NCI-H2029 (cell line): ENCODE data around the gene OVCH1.
"Not testable (repeated sequence)": the region's sequence is repeated elsewhere in the genome, so short reads cannot be mapped to it uniquely, and the experiment has no call there.

Experiments used
- DNase-seq: peaks from one replicate; lab custom pipeline; 2025; lab: John Stamatoyannopoulos, UW

OVCH1 gene

DNA sequence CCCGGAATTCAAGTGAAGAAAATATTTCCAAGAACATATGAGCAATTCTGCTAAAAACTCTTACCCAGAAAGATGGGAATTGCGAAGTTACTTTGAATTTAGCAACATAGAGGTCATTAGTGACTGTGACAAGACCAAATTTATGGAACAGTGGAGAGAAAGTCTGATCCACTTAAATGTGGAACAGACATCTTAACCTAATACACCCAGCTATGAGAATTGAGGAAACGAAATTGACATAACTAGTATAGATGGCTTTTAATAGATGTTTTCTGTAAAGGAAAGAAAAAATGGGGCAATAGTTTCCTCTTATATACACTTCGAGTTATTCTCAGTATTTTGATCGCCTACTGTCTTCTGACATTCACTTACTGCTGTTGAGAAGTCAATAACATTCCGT is 4.6 kb downstream of the OVCH1 start:
- no peak for DNase-seq

DNA sequence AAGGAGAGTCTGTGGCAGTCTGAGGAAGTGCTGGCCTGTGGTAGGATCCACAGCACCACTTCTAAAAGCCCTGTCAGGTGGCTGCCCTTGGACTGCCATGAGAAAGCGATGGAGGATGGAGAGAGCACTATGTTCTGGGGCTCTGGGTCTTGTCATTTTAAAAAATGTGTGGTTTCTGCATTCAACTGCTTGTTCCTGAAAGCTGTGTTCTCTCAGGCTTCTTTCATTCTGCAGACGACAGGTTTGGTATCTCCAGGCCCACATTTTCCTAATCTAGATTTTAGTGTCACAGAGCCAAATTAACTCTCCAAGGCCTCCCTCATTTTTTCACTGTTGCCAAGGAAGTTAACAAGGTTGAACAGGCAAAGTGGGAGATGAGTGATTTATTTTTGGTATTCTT is 10.5 kb downstream of the OVCH1 start:
- no peak for DNase-seq

DNA sequence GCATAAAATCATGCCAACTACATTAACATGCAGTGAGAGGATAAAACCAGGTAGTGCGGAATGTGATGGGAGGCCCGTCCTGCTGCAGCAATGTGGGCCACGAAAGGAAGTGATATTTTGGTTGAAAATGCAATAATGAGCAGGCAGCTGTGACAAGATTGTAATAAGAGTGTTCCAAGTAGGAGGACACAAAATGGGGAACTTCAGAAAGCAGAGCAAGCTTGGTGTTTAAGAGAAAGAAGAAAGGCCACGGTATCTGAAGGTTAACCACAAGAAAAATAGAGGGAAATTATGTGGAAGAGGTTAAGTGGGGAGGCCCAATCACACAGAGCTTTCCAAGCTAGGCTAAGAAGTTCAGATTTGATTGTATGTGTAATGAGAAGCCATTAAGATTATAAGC is 34.3 kb downstream of the OVCH1 start:
- DNase-seq, result no peak

DNA sequence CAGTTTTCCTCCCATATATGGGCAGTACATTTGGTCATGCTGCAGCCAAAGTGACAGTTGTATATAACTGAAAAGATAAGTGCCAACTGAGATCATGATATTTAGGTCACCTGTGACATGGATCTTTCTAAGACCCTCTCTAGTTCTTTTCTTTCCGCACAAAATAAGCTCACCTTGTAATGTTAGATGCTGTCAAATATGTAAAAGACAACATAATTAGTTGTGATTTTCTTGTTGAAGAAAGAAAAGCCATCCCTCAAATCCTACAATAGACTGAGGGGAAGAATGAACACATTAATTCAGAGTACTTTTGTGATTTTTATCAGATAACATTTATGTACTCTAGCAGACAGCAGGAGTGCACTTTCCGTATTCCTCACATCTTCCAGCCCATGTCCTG is 37.4 kb downstream of the OVCH1 start:
- no peak for DNase-seq

DNA sequence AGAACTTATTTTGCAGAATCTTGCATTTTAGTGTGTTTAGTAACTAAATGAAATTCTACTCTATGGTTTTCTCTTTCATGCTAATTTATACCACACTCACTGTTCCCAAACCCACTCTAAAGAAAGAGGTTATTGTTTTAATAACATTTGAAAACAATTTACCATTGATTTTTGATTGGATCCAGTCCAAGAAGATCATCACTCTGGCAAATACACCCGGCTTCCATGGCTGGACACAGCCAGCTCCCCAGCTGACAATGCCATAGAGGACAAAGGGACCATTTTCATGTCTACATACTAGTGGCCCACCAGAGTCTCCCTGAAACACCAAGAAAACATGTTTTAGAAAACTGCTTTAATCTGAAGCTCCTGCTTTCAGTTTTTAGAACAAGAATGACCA is 42.4 kb downstream of the OVCH1 start:
- DNase-seq, result no peak

DNA sequence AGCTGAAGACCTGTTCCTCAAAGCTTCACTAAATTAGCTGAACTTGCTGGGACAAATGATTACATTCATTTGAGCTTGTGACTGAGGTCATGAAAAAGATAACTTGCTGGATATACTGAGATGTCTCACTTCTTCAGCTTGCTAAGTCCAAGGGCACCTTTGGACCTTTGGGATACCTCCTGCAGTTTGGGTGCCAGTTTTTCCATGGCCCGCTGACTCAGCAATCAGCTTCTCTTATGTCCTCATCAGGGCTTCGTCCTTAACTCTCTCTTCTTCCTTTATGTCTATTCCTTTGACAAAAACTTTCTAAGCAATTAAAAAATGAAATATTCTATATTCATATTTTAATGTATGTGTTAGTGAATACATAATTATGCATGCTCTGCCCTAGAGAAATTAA is 45.6 kb downstream of the OVCH1 start:
- no peak for DNase-seq

DNA sequence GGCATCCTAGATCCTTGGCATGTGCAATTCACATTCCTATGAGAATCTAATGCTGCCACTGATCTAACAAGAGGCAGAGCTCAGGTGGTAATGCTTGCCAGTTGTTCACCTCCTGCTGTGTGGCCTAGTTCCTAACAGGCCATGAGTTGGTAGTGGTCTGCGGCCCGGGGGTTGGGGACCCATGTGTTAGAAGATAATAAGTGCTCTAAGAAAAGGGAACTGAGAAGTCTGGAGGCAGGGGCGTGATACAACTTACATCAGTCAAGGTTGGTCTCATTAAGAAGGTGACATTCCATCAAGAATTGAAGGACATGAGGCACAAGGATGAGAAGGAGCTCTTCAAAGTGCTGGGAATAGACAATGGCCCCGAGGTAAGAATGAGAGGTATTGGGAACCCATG is 49.3 kb downstream of the OVCH1 start:
- DNase-seq, result no peak

DNA sequence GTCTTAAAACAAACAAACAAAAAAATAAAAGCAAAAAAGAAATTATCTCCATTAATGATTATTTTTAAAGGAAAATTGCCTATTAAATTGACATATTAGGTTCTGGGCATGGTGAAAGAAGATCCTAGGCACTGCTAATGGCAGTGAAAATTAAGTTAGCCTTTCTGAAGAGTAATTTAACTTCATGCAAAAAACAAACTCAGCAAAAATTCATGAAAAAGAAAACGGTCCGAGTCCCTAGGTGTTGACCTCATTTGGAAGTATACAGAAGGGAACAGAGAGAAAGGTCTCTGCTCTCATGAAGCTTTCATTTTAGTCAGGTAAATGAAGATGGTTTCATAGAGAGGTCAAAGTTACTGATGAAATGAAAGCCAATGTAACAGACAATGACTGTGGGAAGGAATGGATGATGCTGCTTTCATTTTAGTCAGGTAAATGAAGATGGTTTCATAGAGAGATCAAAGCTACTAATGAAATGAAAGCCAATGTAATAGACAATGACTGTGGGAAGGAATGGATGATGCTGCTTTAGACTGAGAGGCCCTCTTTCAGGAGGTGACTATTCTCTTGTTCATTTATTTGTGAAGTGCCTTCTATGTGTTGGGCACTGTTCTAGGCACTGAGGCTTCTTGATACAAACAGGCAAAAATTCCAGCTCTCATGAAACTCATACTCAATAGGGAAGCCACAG is 50.1 kb downstream of the OVCH1 start:
- DNase-seq, result no peak

DNA sequence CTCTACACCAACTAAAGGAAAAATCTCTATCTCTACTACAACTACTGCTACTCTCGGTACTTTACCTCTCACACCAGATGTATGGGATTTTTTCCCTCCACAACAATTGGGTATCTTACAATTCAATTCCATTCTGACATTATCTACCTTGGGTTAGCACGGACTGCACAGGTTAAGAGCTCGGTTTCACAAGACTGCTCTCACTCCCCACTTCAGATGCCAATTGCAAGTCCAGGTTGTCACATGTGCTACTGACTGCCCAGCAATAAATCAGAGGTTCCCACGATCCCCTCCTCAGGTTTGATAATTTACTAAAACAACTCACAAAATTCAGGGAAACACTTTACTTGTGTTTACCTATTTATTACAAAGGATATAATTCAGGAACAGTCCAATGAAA is 58.0 kb downstream of the OVCH1 start:
- DNase-seq, result no peak

DNA sequence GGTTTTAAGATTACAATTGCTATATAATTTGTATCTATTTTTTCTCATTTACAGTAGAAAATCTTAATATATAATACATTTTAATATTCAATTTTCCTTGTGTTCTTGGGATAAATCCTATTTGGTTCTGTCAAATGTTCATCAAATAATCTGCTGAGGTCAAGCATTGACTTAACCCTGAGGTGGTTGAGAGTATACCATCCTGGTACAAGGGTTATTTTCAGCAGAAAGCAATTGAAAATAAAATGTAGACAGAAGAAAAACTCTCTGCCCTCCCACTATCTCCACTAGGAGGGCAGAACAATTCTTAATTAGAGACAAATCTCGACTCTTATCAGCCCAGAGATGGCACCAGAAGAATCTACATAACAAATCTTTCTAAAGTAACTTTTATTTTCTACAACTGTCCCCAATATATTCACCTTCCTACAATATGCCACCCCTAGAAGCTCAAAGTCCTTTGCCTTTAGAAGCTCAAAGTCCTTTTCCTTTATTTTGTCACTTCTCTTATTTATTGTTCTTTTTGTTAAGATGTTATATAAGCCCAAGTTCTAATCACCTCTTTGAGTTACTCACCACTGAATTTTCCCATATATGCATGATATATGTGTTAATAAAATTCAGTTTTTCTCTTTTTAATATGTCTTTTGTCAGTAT is 58.6 kb downstream of the OVCH1 start:
- DNase-seq, result no peak

DNA sequence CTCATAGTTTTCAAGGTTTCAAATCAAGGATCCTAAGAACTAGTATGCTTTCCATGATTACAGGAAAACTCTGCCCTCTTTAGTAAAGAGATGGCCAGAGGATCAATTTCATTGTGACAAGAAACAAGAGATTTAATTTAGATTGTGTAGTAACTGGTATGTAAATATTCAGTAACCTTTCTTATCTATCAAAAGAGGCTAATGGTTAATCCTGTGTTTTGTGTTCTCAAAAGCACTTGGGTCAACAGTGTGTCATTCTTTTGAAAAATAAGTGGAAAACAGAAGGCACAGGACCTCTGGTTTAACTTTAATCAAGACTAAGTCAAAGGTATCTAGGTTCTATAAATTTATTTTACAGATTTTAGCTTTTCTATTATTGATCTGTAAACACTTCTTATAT is 59.9 kb downstream of the OVCH1 start:
- no peak for DNase-seq

DNA sequence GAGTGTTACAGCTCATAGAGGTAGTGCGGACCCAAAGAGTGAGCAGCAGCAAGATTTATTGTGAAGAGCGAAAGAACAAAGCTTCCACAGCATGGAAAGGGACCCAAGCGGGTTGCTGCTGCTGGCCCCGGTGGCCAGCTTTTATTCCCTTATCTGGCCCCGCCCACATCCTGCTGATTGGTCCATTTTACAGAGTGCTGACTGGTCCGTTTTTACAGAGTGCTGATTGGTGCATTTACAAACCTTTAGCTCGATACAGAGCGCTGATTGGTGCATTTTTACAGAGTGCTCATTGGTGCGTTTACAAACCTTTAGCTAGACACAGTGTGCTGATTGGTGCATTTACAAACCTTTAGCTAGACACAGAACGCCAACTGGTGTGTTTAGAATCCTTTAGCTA is 60.7 kb downstream of the OVCH1 start:
- not testable (repeated sequence) for DNase-seq

DNA sequence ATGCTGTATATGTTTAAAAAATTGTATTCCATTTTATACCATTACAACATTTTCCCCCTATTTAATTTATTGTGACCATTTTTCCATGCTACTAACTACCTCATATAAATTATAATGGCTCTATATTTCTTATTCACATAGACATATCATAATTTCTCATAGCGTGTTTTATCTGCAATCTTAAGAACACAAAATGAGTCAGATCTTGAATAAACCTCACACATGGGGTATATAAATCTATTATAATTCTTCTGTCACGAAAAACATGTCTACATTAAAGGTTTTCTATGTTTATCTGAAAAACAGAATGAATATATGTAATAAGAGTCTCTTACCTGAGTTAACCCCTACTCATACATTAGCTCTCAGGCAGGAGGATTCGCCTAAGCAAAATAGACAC is 66.0 kb downstream of the OVCH1 start:
- no peak for DNase-seq

DNA sequence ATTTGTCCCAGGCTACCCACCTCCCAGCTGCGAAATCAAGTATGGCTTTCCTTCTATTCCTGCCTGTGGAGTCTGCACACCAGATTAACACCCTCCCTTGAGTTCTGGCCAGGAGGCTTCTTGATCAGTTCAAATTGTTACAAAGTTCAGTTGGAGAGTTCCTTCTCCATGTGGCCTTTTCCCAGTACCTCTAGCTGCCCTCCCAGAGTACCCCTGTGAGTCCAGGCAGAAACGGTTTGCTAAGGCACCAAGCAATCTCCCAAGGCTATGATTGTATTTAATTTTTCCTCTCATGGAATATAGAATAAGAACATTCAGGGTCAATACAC is 66.8 kb downstream of the OVCH1 start:
- DNase-seq, result no peak

DNA sequence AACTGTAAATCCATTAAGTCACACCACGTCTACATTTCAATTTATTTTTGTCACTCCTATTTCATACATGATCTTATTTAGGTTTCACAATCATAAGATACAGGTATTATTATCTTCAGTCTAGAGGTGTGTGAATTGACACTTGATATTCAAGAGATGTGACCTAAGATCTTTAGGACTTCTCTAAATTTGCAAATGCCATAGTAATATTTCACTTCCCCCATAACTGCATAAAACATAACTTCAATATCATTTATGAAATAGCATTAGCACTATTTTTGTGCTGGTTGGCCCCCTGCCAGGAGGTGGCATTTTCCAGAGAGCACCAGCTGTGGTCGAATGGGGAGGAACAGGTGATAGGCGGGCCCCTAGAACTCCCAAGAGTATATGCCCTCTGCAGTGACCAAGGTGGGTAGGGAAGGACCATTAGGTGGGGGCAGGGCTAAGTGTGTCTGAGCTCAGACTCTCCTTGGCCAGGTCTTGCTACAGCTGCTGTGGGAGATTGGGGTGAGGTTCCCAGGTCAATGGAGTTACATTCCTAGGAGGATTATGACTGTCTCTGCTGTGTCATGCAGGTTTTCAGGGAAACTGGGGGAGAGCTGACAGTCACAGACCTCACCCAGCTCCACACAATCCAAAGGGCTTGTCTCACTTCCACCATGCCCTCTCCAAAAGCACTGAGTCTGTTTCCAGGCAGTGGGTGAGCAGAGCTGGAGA is 67.3 kb downstream of the OVCH1 start:
- DNase-seq, result no peak

DNA sequence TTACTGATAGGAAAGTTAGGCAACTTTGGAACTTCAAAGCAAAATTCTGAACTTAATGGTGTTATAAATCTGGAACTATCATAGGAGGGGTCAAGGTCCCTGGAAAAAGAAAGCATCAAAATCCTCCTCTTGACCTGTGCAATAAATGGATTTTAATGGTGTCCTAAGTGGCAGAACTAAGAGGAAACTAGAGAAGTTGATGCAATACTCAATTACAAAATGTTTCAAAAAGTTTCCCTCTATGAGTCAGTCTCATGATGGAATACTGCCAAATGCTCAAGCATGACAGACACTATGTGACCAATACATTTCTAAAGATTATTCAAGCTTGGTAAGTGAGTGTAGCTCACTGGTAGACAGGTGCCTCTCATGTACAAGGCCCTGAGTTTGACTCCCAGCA is 68.9 kb downstream of the OVCH1 start:
- DNase-seq, result no peak

DNA sequence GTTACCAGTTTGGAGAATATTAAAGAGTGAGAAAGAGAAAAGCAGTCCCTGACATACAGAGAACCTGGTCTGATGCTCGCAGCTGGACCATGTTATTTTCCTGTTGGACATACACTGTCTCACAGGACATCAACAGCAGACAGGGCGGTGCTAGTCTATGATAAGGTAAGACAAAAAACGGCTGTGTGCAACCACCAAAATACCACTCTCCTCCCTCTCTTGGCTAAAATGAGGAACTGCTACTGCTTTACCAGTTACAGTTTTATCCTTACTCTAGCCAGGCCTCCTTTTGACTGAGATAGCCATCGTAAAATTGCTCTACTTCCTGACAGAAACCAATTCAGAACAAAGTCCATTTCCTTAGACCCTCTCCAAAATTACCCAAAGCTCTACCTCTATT is 69.5 kb downstream of the OVCH1 start:
- no peak for DNase-seq

DNA sequence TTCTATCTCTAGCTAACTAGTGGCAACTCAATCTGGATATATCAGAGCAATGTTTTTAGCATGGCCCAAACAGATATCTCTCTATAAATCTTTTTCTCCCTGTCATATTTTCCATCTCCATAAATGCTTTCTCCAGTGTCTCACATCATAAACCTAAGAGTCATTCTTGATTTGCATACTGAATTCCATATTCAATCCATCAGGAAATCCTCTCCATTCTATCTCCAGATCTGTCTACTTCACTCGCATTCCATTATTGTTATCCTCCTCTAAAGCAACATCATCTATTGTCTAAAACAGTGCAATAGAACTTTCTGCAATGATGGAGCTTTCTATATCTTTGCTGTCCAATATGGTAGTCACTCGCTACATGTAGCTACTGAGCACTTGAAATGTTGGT is 71.0 kb downstream of the OVCH1 start:
- DNase-seq, result no peak

DNA sequence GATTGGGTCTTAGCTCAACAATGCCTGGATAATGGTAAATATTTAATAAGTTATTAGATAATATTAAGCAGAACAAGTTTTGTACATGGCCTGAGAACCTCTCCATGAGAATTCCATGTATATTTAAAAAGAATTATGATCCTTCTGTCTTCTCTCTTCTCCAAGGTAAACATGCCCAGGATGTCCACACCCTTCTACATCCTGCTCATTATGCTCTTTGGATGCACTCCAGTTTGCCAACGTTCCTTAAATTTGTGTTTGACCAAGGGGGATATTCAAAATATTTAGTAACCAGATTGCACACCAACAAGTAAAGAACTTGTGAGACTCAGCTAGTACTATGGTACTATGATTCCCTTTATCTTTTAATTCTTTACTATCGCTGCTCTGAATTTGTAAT is 71.8 kb downstream of the OVCH1 start:
- DNase-seq, result no peak

DNA sequence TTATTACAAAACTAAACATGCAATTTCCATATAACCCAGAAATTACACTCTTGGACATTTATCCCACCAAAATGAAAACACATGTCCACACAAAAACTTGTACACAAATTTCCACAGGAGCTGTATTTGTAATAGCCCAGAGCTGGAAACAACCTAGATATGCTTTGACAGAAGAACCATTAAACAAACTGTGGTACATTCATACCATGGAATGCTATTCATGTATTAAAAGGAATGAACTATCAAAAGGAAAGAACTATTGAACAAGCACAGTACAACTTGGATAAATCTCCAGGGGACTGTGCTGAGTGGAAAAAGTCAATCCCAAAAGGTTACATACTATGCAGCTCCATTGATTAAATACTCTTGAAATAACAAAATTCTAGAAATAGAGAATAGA is 80.7 kb downstream of the OVCH1 start:
- DNase-seq, result no peak

DNA sequence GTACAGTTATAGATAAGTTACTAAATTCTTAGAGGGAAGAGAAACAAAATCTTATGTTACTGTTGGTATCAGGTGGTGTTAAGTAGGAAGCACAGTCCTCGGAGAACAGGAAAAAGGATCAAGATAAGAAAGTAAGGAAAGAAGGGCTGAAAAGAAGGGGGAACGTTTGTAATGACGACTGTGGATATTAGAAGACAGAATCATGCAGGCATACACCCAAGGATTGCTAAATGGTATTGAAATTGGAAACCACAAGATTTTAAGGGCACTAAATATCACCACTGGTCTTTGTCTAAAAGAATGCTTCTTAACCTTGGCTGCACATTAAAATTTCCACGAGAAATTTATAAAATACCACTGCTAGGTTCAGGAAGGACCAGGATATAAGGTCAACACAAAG is 82.4 kb downstream of the OVCH1 start:
- no peak for DNase-seq

DNA sequence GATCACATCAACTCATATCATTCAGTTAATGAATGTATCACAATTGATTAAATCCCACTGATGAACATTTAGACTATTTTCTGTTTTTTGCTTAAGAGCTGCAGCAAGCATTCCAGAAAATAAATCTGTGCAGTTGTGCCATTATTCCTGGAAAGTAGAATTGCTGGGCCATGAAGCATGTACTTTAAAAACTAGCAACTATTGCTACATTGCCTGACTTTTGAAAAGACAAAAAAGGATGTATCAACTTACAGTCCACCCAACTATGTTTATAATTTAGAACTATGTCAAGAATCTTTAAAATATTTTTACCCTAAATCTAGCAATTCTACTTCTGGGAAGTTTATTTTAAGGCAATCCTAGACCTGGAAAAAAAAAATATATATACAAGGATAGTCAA is 83.1 kb downstream of the OVCH1 start:
- DNase-seq, result no peak

DNA sequence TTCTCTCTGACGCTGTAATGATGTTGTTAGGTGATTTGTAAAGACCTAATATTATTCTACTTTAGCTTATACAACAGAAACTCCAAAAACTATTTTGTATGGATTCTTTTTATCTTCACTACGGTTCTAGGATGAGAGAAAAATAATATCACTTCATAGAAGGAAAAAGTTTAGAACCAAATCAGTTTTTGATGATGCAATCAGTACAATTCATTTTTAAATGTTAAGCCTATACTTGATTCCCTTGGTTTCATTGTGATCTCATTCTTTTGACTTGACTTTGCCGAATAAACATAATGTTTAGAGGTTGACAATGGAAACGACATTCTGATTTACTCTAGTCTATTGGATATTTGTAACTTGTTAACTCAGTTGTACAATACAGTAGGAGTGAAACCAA is 91.9 kb downstream of the OVCH1 start:
- no peak for DNase-seq

DNA sequence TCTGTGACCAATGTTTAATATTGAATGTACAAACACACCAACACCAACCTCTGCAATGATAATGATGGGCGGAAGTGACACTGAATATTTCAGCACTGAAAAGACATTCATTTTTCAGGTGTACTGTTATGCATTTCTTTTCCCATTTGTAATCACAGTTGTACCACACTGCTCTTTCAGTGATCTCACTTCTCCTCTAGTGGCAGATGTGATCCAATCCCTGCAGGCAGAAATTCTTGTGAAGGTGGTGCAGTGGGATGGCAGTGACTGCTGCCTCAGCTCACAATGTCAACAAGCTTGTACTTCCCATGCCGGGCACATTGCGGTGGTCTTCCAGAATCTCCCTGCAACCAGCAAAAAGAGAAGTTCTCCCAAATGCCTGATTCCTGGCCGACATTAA is 93.5 kb downstream of the OVCH1 start:
- DNase-seq, result no peak
